HEK293 (cell line): ENCODE measurements around the gene RASSF8.

Source experiments
- CTCF ChIA-PET: fragments of 350-600 bp; formaldehyde crosslinking; extraction: SDS; loops from one replicate; lab custom pipeline; 2021; ENCODE audit warnings: antibody characterized with exemption; lab: Yijun Ruan, JAX
- POLR2A ChIA-PET: fragments of 300-600 bp; formaldehyde crosslinking; extraction: SDS; loops from one replicate; lab custom pipeline; 2020; ENCODE audit warnings: antibody characterized with exemption, inconsistent platforms; lab: Yijun Ruan, JAX
- H3K27ac ChIP-seq: fragments of 200-500 bp; sonication (Bioruptor generic); 2 replicates; pipeline ENCODE4 v1.5.1; 2014; ENCODE audit warnings: low read depth, low read length, control low read depth, inconsistent platforms; ENCODE audit errors: extremely low read depth
- H3K36me3 ChIP-seq, 2 experiments: fragments of 200-500 bp in 1 of 2; sonication (Bioruptor generic) in 1 of 2; 1 replicate in 1 of 2; 2 replicates in 1 of 2; pipeline ENCODE4 v1.5.1; 2014 to 2017; ENCODE audit warnings: inconsistent platforms in 2 of 2, low read length in 2 of 2; ENCODE audit not compliant: control insufficient read depth in 2 of 2, insufficient read depth in 1 of 2
- H3K4me1 ChIP-seq: fragments of 200-500 bp; sonication (Bioruptor generic); 2 replicates; pipeline ENCODE4 v1.5.1; 2014; ENCODE audit warnings: mild to moderate bottlenecking, low read length, inconsistent platforms; ENCODE audit not compliant: control insufficient read depth, insufficient read depth
- H3K4me3 ChIP-seq: 2 replicates; pipeline ENCODE4 v1.5.1; 2011; ENCODE audit warnings: low read depth, mild to moderate bottlenecking, control low read depth, low read length, moderate library complexity
- H3K9me3 ChIP-seq: fragments of 200-500 bp; sonication (Bioruptor generic); 2 replicates; pipeline ENCODE4 v1.5.1; 2014; ENCODE audit warnings: low read depth, low read length, inconsistent platforms; ENCODE audit not compliant: control insufficient read depth, insufficient read depth
- GFI1B ChIP-seq: fragments of 450-650 bp; formaldehyde crosslinking; IDR thresholded peaks from 2 replicates; pipeline ENCODE4 v1.5.1; 2016; ENCODE audit warnings: missing biosample characterization, missing genetic modification characterization
- HOXC10 ChIP-seq: sonication (generic); formaldehyde crosslinking; IDR thresholded peaks from 2 replicates; pipeline ENCODE4 v1.8.1; 2023; ENCODE audit warnings: mild to moderate bottlenecking, missing genetic modification reagents
- IKZF3 ChIP-seq: fragments of 450-650 bp; IDR thresholded peaks from 2 replicates; pipeline ENCODE4 v1.5.0; 2018; ENCODE audit warnings: missing biosample characterization, mild to moderate bottlenecking, missing genetic modification characterization, moderate library complexity
- OSR2 ChIP-seq: fragments of 450-650 bp; formaldehyde crosslinking; IDR thresholded peaks from 2 replicates; pipeline ENCODE4 v1.5.1; 2016; ENCODE audit warnings: missing biosample characterization, missing genetic modification characterization
- YY2 ChIP-seq: fragments of 450-650 bp; formaldehyde crosslinking; IDR thresholded peaks from 2 replicates; pipeline ENCODE4 v1.5.1; 2016; ENCODE audit warnings: missing biosample characterization, missing genetic modification characterization
- ZBTB49 ChIP-seq: fragments of 450-650 bp; formaldehyde crosslinking; IDR thresholded peaks from 2 replicates; pipeline ENCODE4 v1.5.1; 2016; ENCODE audit warnings: missing biosample characterization, missing genetic modification characterization, low read depth
- ZFP37 ChIP-seq: fragments of 450-650 bp; formaldehyde crosslinking; IDR thresholded peaks from 2 replicates; pipeline ENCODE4 v1.5.1; 2016; ENCODE audit warnings: missing biosample characterization, missing genetic modification characterization
- ZNF146 ChIP-seq: fragments of 450-650 bp; formaldehyde crosslinking; IDR thresholded peaks from 2 replicates; pipeline ENCODE4 v1.5.1; 2016; ENCODE audit warnings: missing biosample characterization, missing genetic modification characterization
- ZNF155 ChIP-seq: fragments of 450-650 bp; formaldehyde crosslinking; IDR thresholded peaks from 2 replicates; pipeline ENCODE4 v1.5.1; 2016; ENCODE audit warnings: missing biosample characterization, missing genetic modification characterization
- ZNF350 ChIP-seq: fragments of 450-650 bp; formaldehyde crosslinking; IDR thresholded peaks from 2 replicates; pipeline ENCODE4 v1.5.0; 2017; ENCODE audit warnings: missing biosample characterization, mild to moderate bottlenecking, missing genetic modification characterization
- ZNF398 ChIP-seq: fragments of 450-650 bp; formaldehyde crosslinking; IDR thresholded peaks from 2 replicates; pipeline ENCODE4 v1.5.1; 2017; ENCODE audit warnings: missing biosample characterization, missing genetic modification characterization
- ZNF449 ChIP-seq: fragments of 450-650 bp; formaldehyde crosslinking; IDR thresholded peaks from 2 replicates; pipeline ENCODE4 v1.5.1; 2017; ENCODE audit warnings: missing biosample characterization, mild to moderate bottlenecking, missing genetic modification characterization, moderate library complexity
- ZNF510 ChIP-seq: fragments of 450-650 bp; formaldehyde crosslinking; IDR thresholded peaks from 2 replicates; pipeline ENCODE4 v1.5.1; 2018; ENCODE audit warnings: mild to moderate bottlenecking, missing genetic modification characterization, missing biosample characterization; ENCODE audit not compliant: insufficient replicate concordance
- ZNF514 ChIP-seq: fragments of 450-650 bp; formaldehyde crosslinking; IDR thresholded peaks from 2 replicates; pipeline ENCODE4 v1.5.1; 2016; ENCODE audit warnings: missing biosample characterization, missing genetic modification characterization
- ZNF558 ChIP-seq: fragments of 450-650 bp; formaldehyde crosslinking; IDR thresholded peaks from 2 replicates; pipeline ENCODE4 v1.5.1; 2016; ENCODE audit warnings: missing biosample characterization, missing genetic modification characterization
- ZNF596 ChIP-seq: fragments of 450-650 bp; IDR thresholded peaks from 2 replicates; pipeline ENCODE4 v1.5.0; 2018; ENCODE audit warnings: missing biosample characterization, mild to moderate bottlenecking, missing genetic modification characterization, moderate library complexity
- ZNF624 ChIP-seq: fragments of 450-650 bp; formaldehyde crosslinking; IDR thresholded peaks from 2 replicates; pipeline ENCODE4 v1.5.1; 2017; ENCODE audit warnings: missing biosample characterization, missing genetic modification characterization
- ZNF626 ChIP-seq: fragments of 450-650 bp; sonication (Bioruptor Pico); formaldehyde crosslinking; IDR thresholded peaks from 2 replicates; pipeline ENCODE4 v1.5.1; 2018; ENCODE audit warnings: missing biosample characterization, missing genetic modification characterization, inconsistent platforms
- ZNF629 ChIP-seq: fragments of 450-650 bp; formaldehyde crosslinking; IDR thresholded peaks from 2 replicates; pipeline ENCODE4 v1.5.1; 2017; ENCODE audit warnings: missing biosample characterization, missing genetic modification characterization
- TF ChIP-seq, protein P1 (sequence below): fragments of 450-650 bp; formaldehyde crosslinking; IDR thresholded peaks from 2 replicates; pipeline ENCODE4 v1.5.1; 2017; ENCODE audit warnings: missing biosample characterization, missing genetic modification characterization
- TF ChIP-seq, protein P2 (sequence below): fragments of 450-650 bp; formaldehyde crosslinking; IDR thresholded peaks from 2 replicates; pipeline ENCODE4 v1.5.1; 2017; ENCODE audit warnings: missing biosample characterization, missing genetic modification characterization

The RASSF8 gene

DNA sequence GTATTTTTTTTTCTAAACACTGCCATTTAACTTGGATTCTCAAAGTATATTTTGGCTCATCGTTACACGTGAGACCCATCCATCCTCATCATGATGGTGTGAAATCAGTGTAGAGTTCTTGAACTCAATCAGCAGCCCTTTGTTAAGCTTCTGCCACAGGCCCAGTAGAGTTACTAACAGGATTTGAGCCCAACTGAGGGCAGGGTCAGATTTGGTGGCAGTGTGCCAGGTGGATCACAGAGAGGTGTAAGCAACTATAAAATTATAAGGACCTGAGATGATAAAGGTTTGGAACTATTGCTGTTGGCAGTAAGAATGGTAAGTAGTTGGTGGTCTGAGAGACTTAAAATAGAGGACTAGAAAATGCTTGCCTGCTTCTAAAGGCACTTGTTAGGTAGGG lies 72.8 kb downstream of the RASSF8 start:
- TF ChIP-seq YY2 (no peak), ZNF398 (tag by site-specific recombination) (no peak), OSR2 (tag by site-specific recombination) (no peak), ZNF449 (tag by site-specific recombination) (0 out of 2 replicates have a peak, but pooled peaks have one; percentile 28), ZNF514 (tag by site-specific recombination) (no peak), ZNF146 (tag by site-specific recombination) (no peak), ZNF155 (no peak), GFI1B (peak; percentile 72)
- TF ChIP-seq, protein P1, sequence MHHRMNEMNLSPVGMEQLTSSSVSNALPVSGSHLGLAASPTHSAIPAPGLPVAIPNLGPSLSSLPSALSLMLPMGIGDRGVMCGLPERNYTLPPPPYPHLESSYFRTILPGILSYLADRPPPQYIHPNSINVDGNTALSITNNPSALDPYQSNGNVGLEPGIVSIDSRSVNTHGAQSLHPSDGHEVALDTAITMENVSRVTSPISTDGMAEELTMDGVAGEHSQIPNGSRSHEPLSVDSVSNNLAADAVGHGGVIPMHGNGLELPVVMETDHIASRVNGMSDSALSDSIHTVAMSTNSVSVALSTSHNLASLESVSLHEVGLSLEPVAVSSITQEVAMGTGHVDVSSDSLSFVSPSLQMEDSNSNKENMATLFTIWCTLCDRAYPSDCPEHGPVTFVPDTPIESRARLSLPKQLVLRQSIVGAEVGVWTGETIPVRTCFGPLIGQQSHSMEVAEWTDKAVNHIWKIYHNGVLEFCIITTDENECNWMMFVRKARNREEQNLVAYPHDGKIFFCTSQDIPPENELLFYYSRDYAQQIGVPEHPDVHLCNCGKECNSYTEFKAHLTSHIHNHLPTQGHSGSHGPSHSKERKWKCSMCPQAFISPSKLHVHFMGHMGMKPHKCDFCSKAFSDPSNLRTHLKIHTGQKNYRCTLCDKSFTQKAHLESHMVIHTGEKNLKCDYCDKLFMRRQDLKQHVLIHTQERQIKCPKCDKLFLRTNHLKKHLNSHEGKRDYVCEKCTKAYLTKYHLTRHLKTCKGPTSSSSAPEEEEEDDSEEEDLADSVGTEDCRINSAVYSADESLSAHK (tag by site-specific recombination), result no peak
- TF ChIP-seq, protein P2, sequence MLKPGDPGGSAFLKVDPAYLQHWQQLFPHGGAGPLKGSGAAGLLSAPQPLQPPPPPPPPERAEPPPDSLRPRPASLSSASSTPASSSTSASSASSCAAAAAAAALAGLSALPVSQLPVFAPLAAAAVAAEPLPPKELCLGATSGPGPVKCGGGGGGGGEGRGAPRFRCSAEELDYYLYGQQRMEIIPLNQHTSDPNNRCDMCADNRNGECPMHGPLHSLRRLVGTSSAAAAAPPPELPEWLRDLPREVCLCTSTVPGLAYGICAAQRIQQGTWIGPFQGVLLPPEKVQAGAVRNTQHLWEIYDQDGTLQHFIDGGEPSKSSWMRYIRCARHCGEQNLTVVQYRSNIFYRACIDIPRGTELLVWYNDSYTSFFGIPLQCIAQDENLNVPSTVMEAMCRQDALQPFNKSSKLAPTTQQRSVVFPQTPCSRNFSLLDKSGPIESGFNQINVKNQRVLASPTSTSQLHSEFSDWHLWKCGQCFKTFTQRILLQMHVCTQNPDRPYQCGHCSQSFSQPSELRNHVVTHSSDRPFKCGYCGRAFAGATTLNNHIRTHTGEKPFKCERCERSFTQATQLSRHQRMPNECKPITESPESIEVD (tag by site-specific recombination), result no peak
- POLR2A ChIA-PET, result no interaction called here
- H3K36me3 ChIP-seq, result no peaks in the 10 kb centered on the region
- H3K4me3 ChIP-seq, result no peak overlapping the region
- no peaks in the 10 kb centered on the region for H3K9me3 ChIP-seq
- CTCF ChIA-PET, result interaction anchor here (0.6 to 0.7 kb wide), 3 partner anchors 43 to 1159 kb away, joined by 3 read pairs; no protein-coding TSS in a partner anchor
- no peak overlapping the region for H3K27ac ChIP-seq
- peaks cover 27% of the 10 kb centered on the region for H3K4me1 ChIP-seq

- POLR2A ChIA-PET, result no interaction called here
These were observed 73.3 kb downstream of the RASSF8 start for GRCh38 chr12:26031827-26032226.

More at GRCh38 chr12:26031827-26032226, 73.3 kb downstream of the RASSF8 start:
- no peaks in the 10 kb centered on the region for H3K36me3 ChIP-seq
- peaks cover 29% of the 10 kb centered on the region for H3K4me1 ChIP-seq
- H3K9me3 ChIP-seq, result no peaks in the 10 kb centered on the region
- CTCF ChIA-PET, result interaction anchor here (0.6 to 1.1 kb wide), 3 partner anchors 44 to 1159 kb away, joined by 3 to 4 read pairs (median 3); partner anchors contain the start of gene RASSF8
- H3K27ac ChIP-seq, result no peak overlapping the region
- no peak overlapping the region for H3K4me3 ChIP-seq
- no peak for TF ChIP-seq ZNF350 (tag by site-specific recombination)
- peak; percentile 60 for TF ChIP-seq IKZF3 (tag by site-specific recombination)
- no peak for TF ChIP-seq ZBTB49 (tag by site-specific recombination)
- TF ChIP-seq ZNF596, result no peak
- no peak for TF ChIP-seq ZFP37
- TF ChIP-seq ZNF558, result no peak
- no peak for TF ChIP-seq HOXC10
- no peak for TF ChIP-seq ZNF510 (tag by site-specific recombination)
- TF ChIP-seq ZNF624 (tag by site-specific recombination), result no peak
- TF ChIP-seq ZNF629, result 0 out of 2 replicates have a peak, but pooled peaks have one; percentile 10
- TF ChIP-seq ZNF626, result no peak
